Measurements from ENCODE around the gene ENKD1.
A peak's percentile ranks its signal among the peaks of the same experiment; 100 is the strongest.

Gene ENKD1

DNA sequence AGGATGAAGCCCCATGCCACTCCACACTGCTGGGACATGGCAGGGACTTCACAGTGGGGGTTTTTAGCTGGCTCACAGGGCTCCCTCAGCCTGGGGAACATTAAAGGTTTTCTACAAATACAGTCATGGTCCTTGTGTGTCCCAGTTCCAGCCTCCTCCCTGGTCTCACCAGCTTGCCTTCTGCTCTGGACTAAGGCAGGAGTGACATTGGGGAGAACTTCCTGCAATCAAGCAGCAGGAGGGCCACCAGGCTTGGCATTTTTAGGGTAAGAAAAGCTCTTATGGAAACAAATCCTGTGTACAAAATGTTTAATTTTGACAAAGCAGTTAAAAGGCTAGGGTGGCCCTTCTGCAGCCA lies 3.9 kb downstream of the ENKD1 start:
- DNase-seq: no peak

DNA sequence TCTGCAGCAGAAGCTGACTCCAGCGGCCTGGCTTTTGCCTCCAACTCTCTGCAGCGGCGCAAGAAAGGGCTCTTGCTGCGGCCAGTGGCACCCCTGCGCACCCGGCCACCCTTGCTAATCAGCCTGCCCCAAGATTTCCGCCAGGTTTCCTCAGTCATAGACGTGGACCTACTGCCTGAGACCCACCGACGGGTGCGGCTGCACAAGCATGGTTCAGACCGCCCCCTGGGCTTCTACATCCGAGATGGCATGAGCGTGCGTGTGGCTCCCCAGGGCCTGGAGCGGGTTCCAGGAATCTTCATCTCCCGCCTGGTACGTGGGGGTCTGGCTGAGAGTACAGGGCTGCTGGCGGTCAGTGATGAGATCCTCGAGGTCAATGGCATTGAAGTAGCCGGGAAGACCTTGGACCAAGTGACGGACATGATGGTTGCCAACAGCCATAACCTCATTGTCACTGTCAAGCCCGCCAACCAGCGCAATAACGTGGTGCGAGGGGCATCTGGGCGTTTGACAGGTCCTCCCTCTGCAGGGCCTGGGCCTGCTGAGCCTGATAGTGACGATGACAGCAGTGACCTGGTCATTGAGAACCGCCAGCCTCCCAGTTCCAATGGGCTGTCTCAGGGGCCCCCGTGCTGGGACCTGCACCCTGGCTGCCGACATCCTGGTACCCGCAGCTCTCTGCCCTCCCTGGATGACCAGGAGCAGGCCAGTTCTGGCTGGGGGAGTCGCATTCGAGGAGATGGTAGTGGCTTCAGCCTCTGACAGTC lies 4.5 kb downstream of the ENKD1 start:
- no peak for DNase-seq

DNA sequence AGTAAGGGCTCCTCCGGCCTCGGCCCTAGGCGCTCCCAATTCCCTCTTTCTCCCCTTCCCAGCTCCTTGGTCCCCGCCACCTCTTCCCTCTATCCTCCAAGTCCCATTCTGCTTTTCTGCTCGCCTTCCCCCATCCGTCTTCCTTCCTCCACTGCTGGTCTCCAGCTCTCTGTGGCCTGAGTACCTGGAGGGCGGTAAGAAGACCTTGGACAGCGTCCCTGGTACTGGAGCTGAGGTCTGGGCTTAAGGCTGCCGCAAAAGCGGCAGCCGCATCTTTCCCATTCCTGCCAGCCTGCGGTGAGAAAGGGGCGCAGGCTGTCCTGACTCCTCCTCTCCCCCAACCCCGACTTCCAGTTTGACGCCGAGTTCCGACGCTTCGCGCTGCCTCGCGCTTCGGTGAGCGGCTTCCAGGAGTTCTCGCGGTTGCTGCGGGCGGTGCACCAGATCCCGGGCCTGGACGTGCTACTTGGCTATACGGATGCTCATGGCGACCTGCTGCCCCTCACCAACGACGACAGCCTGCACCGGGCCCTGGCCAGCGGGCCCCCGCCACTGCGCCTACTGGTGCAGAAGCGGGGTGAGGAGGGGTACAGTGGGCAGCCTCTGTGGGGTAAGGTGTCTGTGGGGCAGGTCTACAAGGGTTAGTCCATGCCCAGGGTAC lies 5.3 kb downstream of the ENKD1 start:
- peak; percentile 33 for DNase-seq

DNA sequence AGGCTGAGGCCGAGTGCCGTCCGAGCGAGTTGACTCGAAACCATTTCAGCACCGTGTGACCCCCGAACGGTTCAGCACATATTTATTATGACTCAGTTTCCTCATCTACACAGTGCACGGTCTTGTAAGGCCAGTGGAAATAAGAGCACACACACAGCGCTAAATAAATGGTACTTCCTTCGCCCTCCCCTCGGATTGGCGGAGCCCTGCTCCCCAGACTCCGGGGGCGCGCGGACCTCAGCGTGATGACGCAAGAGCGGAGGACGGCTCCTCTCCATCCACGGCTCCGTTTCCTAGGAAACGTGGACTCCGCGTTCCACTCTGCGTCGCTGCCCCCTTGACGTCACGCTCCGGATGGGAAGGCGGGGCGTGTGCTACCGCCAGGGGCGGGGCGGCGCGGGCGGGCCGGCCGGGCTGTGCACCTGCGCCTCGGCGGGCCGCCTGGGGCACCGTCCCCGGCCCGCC lies 6.0 kb downstream of the ENKD1 start, which contains the start of gene PARD6A:
TSS of gene PARD6A (plus strand) at position 397 of the 465 bp plus-strand sequence. CDS start 79 bp downstream, outside the sequence.
- peak; percentile 97 for DNase-seq

DNA sequence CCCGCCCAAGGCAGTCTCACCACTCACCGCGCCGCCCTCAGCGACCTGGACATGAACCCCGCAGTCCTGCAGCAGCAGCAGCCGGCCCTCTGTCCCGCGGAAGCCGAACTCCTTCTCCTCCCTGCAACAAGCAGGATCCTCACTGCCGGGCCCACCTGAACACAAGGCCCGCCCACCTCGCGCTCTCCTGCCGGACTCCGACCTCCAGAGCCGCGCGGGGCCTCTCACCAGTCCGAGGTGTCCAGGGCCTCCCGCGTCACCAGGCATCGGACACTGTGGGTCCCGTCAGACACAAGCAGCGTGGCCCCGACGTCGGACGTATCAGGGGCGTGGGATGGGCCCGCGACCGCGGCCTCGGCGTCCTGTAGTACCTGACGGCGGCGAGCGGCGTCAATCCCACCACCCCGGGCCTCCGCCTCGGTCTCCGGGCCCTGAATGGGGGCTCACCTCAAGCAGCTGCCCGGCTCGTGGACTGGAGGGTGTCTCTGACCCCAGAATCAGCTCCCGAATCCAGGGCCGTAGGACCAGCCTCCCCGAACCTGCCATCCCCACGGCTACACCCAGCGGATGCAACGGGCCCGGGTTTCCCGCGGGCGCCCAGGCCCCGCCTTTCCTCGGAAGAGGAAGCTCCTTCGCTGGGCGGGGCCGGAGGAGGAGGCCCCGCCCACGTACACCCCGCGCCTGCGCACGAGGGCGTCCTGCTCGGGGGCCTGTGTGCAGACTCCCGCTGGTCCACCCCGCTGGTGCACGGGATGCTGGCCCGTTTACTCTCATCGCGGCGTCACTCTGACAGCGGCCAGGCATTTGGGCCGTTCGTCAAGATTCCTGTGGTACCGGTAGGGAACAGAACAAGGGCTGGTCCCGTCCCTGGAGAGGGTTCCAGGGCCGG lies 6.6 kb downstream of the ENKD1 start, which contains the start of gene ACD:
TSS of gene ACD (minus strand) at position 586 of the 889 bp plus-strand sequence. CDS start at position 546, 40 bp downstream.
- DNase-seq: peak; percentile 93

DNA sequence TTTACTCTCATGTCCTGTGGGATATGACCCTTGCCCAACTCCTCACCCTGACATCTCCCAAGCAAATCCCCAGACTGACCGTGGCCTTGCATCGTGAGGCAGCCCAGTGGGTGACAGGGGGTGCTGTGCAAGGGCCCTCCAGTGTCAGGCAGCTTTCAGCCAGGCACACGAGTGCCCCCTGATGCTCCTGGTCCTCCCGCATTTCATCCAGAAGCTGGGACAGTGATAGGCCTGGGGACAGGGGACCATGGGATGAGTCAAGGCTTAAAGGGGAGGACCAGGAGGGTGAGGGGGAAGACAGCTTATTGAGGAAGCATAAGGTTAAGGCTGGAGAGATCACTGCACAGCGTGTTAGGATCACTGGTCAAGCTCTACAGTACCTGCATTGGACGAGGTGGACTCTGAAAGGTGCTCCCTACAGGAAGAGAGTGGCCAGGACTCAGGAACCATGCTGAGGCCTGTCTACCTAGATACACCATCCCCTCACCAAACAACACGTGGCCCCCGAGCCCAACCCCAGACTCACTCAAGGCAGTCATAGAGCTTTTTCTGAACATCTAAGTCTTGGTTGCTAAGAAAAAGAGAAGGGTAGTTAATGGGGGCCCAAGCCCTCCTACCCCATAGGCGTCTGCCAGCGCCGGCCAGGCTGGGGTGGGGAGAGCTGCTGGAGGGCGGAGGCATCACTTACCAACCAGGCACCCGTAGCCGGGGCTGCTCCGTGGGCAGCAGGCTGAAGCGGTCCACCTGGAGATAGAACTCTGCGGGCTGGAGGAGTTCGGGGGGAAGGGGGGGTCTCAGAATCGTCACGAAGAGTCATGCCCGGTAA lies 7.5 kb downstream of the ENKD1 start:
- no peak for DNase-seq

DNA sequence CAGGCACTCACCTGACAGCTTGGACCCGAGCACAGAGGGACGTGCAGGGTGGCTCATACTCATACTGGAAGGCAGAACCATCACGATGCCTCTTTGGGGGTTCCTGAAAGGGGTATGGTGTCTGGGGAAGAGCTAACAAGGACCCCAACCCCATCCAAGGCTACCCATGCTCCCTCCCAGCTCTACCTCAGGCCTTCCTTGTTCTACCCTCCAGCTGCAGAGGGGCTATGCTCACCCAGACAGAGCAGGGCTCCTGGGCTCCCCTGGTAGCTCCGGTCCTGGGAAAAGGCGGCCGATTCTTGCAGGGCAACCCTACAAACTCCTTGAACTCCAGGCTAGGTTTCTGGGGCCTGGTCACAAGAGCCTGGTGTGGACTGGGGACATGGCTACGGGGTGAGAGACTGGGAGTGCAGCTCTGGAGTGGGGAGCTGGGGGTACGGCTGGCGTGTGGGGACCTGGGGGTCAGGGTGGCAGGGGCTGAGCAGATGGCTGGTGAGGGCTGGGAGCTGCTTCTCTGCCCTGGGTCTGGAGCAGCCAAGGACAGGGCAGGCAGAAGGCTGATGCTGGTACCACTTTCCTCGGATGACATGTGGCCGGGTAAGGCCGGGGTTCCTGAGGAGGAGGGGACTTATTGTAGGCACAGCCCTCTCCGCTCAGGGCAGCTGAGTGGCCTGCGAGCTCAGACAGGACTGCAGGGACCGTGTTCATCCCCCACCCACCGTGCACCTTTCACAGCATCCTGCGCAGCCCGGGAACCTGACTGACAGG lies 8.6 kb downstream of the ENKD1 start:
- no peak for DNase-seq

DNA sequence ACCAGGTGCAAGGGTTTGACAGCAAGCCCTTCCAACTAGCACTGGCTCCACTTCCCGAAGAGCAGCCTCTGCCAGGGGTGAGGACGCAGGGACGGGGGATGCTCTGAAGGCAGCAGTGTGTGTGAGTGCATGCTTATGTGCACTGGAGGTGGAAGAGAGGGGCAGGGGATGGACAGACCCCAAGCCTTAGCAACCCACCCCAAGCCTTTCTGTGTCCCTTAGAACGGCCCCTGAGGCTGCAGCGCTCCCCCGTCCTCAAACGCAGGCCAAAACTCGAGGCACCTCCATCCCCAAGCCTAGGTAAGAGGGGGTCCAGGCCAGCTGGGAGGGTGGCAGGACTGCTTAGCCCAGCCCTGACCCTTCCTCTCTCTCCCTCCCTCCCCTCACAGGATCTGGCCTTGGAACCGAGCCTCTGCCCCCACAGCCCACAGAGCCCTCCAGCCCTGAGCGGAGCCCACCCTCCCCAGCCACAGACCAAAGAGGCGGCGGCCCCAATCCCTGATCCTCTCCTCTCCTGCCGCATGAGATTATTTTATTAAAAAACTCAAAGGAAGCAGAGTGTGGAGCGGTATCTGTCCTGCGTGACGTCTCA lies 9.4 kb downstream of the ENKD1 start:
- DNase-seq: no peak

DNA sequence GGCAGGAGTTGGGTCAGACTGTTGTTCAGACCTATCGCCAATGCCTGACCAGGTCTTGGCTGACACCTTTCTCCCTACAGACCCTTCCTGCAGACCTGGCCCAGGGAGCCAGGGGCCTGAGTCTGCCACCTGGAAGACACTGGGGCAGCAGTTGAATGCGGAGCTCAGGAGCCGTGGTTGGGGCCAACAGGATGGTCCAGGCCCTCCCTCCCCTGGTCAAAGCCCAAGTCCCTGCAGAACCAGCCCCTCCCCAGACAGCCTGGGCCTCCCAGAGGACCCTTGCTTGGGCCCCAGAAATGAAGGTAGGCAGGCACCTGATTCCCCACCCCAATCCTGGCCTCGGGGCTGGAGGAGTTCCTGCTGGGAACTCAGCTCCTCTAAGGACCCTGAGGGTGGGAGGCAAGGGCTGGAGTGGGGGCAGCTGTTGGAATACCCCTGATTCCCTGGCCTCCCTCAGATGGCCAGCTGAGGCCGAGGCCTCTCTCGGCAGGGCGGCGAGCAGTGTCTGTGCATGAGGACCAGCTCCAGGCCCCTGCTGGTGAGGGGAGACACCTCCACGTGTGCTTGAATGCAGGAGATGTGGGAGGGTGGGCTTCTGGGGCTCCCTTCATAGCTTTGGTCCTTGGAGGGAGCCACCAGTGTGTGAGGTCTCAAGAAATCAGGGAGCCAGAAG lies 10.1 kb downstream of the ENKD1 start:
- DNase-seq: no peak

DNA sequence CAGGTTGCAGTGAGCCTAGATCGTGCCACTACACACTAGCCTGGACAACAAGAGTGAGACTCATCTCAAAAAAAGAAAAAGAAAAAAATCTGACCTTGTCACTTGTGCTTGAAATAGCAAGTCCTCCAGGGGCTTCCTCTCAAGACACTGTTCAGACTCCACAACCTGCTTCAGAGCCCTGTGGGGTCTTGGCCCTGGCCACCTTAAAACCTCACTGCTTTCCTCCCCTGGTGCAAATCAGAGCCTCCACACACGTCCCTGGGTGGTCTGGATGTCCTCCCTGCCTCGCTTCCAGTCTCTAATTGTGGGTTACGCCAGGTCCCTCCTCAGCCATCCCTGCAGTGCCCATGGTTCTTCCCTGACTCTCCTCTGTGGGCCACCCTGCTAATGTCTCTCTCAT lies 11.2 kb downstream of the ENKD1 start:
- DNase-seq: no peak

DNA sequence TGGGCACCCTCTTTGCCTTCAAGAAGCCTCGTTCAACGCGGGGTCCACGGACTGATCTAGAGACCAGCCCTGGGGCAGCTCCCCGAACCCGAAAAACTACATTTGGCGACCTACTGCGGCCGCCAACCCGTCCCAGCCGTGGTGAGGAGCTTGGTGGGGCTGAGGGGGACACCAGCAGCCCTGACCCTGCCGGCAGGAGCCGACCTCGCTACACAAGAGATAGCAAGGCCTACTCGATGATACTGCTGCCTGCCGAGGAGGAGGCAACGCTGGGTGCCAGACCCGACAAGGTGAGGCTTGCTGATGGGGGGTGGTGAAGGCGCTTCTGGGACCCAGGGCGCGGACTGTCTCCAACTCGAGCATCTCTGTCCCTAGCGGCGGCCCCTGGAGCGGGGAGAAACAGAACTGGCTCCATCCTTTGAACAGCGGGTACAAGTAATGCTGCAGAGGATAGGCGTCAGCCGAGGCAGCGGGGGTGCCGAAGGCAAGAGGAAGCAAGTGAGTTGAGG lies 12.1 kb downstream of the ENKD1 start:
- no peak for DNase-seq

DNA sequence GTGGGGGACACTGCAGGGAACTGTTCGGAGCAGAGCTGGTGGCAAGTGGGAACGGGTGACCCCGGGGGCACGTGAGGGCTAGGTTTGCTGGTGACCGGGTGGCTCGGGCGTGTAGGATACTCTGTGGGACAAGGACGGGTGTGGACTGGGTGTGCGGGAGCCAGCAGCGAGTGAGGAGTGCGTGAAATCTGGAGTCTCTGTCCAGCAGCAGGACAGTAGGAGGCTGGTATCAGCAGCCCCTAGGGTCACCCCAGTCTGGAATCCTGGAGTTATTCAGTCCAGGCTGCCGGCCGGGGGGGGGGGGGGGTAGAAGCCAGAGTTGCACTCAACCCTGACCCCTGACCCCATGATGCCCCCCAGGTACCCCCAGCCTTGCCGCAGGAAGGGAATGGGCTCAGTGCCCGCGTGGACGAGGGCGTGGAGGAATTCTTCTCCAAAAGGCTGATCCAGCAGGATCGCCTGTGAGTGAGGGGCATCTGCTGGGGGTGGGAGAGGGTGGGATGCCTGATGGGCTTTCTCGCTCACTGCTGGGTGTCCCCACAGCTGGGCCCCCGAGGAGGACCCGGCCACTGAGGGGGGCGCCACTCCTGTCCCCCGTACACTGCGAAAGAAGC lies 12.7 kb downstream of the ENKD1 start:
- DNase-seq: no peak

DNA sequence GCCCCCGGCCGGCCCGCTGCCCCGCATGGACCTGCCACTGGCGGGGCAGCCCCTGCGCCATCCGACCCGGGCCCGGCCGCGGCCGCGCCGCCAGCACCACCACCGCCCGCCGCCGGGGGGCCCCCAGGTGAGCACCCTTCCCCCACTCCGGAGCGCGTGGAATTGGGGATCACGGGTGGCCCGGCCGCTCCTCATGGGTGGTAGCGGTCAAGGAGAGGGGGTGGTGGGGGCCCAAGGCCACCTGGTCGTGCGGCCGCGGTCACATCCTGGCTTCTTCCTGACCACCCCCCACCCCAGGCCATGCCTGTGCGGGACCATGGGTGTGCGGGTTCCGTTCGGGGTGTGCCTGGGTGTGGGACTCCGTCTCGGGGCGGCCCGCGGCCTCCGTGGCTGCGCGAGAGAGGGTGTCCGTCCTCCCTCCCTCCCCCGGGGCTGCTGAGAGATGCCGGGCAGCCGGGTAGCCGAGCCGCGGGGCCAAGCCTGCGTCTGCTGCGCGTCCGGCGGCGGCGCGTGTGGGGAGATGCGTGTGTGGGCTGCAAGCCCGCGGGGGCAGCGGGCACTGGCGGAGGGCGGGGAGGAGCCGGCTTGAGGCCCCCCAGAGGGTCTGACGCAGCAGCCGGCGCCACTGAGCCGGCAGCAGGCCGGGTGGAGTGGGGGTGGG lies 13.3 kb downstream of the ENKD1 start:
- no peak for DNase-seq

DNA sequence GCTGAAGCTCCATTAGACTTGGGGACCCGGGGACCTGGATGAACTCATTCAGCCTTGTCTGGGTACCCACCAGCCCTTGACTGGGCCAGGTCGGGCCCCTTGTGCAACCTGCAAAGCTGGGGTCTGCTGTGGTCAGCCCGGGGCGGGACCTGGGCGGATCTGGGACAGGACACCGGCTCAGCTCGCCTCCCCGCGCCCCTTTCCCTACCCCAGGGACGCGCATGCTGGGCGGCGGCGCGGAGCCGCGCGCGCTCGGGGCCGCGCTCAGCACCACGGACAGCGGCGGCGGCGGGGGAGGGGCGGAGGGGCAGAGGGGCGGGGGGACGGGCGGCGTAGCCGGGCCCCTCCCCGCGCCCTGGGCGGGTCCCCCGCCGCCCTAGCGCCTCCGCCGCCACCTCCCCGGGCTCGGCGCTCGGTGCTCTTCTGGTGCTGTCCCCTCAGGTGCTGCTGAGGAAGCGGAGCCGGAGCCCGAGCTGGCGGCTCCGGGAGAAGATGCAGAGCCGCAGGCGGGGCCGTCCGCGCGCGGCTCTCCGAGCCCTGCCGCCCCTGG lies 13.9 kb downstream of the ENKD1 start:
- no peak for DNase-seq

DNA sequence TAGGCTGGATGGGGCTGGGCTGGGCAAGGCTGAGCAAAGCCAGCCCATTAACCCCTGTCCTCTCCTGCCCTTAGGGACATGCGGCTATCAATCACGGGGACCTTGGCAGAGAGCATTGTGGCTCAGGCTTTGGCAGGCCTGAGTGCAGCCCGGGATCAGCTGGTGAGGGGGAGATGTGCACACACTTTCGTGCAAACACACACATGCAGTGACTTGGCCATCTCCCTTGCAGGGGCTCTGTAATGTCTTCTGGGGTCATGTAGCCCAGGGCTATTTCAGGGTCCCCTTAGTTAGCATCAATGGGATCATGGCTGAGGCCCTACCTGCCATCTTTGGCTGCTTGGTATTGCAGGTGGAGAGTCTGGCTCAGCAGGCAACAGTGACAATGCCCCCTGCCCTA lies 14.7 kb downstream of the ENKD1 start:
- no peak for DNase-seq

DNA sequence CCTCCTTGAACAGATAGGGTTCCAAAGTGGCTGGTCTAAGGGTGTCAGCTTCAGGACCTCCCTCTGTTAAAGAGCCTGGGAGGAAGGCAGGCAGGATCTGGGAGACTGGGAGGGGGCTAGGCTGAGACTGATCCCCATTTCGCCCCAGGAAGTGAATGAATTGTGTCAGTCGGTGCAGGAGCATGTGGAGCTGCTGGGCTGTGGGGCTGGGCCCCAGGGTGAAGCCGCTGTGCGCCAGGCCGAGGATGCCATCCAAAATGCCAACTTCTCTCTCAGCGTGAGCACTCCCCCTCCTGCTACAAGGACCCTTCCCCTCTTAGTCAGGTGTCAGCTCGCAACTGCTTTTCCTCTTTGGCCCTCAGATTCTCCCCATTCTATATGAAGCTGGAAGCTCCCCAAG lies 15.5 kb downstream of the ENKD1 start:
- DNase-seq: no peak

DNA sequence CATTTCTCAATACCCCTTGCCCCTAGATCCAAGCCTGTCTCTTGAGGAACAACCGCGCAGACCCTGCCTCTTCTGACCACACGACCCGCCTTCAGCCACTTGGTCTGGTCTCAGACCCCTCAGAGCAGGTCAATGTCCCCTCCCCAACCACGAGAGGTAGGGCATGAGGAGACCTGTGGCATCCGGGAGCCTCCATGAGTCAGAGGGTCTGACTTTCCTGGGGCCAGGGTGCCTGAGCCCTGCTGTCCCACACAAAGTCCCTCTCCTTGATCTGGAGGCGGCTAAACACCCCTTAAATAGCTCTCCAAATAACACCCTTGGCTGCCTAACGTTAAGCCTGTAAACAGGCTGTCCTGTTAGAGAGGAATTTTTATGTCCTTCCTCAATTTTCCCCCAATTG lies 16.5 kb downstream of the ENKD1 start:
- DNase-seq: no peak

DNA sequence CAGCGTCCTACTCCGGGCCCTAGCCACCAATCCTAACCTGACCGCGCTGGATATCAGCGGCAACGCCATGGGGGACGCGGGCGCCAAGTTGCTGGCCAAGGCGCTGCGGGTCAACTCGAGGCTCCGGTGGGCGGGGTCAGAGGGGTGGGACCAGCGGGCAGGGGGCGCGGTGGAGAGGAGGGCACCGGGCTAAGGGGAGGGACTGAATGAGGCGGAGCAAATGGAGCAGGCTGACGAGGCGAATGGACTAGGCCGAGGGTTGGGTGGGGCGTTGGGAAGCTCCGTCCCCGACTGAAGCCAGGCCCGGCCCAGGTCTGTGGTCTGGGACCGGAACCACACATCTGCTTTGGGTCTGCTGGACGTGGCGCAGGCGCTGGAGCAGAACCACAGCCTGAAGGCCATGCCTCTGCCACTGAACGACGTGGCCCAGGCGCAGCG lies 17.0 kb downstream of the ENKD1 start:
- DNase-seq: no peak
